Right lobe of liver (tissue), 4 donors: ENCODE data around the gene GPATCH3.

Source experiments
- CTCF ChIP-seq, 4 donors: fragments of 200-600 bp in 3 of 4; fragments of 450-650 bp in 1 of 4; IDR thresholded peaks; one replicate each; pipeline versions ENCODE4 v1.5.1 to v1.8.0; 2016 to 2022; ENCODE audit warnings: antibody characterized with exemption in 4 of 4, mild to moderate bottlenecking in 2 of 4
- POLR2A ChIP-seq: fragments of 450-650 bp; IDR thresholded peaks from one replicate; pipeline ENCODE4 v1.6.1; 2017; ENCODE audit warnings: antibody characterized with exemption, mild to moderate bottlenecking
- donor health status: DM: no; HTN: no; CAD: no.
- donor health status: DM: no; HTN: no; CAD: no.
- donor health status: DM: no; HTN: yes; CAD: no.

GRCh38 chr1:26858891-26859640 is 41.2 kb downstream of the GPATCH3 start:
- TF ChIP-seq CTCF (IDR thresholded peaks at IDR 0.05) (no peak), POLR2A (no peak)
